Neural crest cell (in vitro differentiated cells): ENCODE measurements around the gene BRD1. TPM values are rescaled to one million over a fixed set of nuclear protein-coding genes. Genes with fewer than 3 reads are reported as not detected.

ENCODE experiments used
- DNase-seq: peaks from one replicate; pipeline ENCODE4 v3.0.0; 2021; ENCODE audit warnings: low read depth, mixed read lengths, low spot score
- H3K27ac Mint-ChIP-seq: one replicate; pipeline ENCODE4 v1.8.0; 2021; ENCODE audit warnings: mild to moderate bottlenecking, mixed read lengths; ENCODE audit not compliant: unreplicated experiment
- H3K27me3 Mint-ChIP-seq: 2 replicates; pipeline ENCODE4 v1.8.0; 2021; ENCODE audit warnings: low read depth, mild to moderate bottlenecking, mixed read lengths
- H3K36me3 Mint-ChIP-seq: 2 replicates; pipeline ENCODE4 v1.8.0; 2021; ENCODE audit warnings: low read depth, mild to moderate bottlenecking, mixed read lengths
- H3K4me1 Mint-ChIP-seq: 2 replicates; pipeline ENCODE4 v1.8.0; 2021; ENCODE audit warnings: mixed read lengths
- H3K4me3 Mint-ChIP-seq: one replicate; pipeline ENCODE4 v1.8.0; 2021; ENCODE audit warnings: mild to moderate bottlenecking, mixed read lengths
- H3K9me3 Mint-ChIP-seq: 2 replicates; pipeline ENCODE4 v1.8.0; 2021; ENCODE audit warnings: mixed read lengths
- total RNA-seq: library from RNA; stranded (reverse); gene quantifications from 2 replicates; pipeline ENCODE4 v1.2.1, GENCODE V29; 2021
- TF ChIP-seq, protein P1 (sequence below): fragments of 200-600 bp; sonication (generic); conservative IDR thresholded peaks from 2 replicates; pipeline ENCODE4 v1.5.0; 2021; ENCODE audit warnings: antibody characterized with exemption, mild to moderate bottlenecking

BRD1 gene
- total RNA-seq, 1 donor from 2014 or later = 59.1 TPM

DNA sequence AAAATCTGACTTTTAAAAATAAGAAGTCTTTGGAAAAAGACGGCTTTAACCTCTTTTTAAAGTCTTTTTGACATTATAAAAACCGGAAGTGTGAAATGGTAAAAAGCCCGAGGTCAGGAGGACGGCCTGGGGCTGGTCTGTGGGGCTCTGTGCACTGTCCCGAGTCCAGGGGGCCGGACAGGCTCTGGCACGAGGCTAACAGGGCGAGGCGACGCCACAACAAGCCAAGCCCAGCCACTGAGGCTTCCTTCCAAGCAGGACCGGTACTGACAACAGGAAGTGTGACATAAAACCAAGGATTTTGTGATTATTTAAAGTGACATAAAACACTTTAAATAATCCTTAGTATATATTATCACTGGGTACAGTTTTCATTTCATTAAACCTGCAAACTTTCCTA, 39.2 kb downstream of the BRD1 start:
- DNase-seq = no peak
- Mint-ChIP-seq H3K4me1 (peaks cover 26% of the 10 kb centered on the region), H3K27me3 (no peaks in the 10 kb centered on the region), H3K36me3 (peaks cover 10% of the 10 kb centered on the region), H3K27ac (no peak overlapping the region), H3K9me3 (no peaks in the 10 kb centered on the region), H3K4me3 (no peak overlapping the region)
- TF ChIP-seq, protein P1, sequence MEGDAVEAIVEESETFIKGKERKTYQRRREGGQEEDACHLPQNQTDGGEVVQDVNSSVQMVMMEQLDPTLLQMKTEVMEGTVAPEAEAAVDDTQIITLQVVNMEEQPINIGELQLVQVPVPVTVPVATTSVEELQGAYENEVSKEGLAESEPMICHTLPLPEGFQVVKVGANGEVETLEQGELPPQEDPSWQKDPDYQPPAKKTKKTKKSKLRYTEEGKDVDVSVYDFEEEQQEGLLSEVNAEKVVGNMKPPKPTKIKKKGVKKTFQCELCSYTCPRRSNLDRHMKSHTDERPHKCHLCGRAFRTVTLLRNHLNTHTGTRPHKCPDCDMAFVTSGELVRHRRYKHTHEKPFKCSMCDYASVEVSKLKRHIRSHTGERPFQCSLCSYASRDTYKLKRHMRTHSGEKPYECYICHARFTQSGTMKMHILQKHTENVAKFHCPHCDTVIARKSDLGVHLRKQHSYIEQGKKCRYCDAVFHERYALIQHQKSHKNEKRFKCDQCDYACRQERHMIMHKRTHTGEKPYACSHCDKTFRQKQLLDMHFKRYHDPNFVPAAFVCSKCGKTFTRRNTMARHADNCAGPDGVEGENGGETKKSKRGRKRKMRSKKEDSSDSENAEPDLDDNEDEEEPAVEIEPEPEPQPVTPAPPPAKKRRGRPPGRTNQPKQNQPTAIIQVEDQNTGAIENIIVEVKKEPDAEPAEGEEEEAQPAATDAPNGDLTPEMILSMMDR = no peak

DNA sequence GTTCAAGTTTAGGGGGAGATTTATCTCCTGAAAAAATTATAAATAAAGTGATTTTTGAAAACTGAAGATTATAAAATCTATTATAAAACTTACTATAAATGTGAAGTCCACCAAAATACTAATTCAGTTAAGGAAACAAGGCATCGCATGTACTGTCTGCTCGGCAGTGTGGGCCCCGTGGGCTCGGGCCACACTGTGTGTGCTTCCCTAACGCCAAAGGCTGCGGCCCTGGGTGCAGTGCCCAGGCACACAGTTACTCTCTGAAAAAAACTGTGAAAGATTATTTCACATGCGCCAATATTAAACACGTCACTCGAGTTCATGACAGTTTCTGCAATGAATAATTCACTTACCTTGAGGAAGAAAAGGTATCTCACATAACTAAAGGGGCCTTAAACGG, 39.8 kb downstream of the BRD1 start:
- no peak for DNase-seq
- Mint-ChIP-seq H3K27me3 (no peaks in the 10 kb centered on the region), H3K4me1 (peaks cover 26% of the 10 kb centered on the region), H3K36me3 (peaks cover 5% of the 10 kb centered on the region), H3K4me3 (no peak overlapping the region), H3K9me3 (no peaks in the 10 kb centered on the region), H3K27ac (no peak overlapping the region)
- TF ChIP-seq, protein P1 = no peak

DNA sequence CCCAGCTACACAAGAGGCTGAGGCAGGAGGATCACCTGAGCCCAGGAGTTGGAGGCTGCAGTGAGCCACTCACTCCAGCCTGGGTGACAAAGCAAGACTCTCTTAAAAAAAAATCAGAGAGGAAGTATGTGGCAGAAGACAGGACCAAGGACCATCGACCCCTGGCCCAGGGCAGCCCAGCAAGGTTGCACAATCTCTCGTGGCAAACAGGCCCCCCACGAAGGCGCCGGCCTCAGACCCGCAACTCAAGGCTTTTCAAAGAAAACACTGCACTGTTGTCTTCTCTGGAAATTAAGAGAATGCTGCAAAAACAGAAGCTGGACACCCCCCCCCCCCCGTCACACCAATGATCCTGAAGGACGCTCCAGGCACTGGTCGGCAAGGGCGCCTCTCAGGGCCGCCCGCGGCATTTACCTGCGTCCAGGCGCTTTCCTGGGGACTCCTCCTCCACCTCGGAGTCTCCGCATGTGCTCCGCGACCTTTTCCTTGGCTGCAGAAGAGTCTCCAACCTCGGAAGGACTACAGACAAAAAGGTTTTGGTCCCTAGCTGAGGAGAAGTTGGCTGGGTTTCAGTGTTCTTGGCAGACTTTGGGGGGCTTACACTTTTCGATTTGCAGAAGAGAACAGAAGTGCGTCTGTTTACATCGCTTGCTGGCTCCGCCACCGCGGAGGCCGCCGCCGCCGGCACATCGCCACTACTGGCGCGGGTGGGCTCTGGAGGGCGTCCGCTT, 40.5 kb downstream of the BRD1 start:
- TF ChIP-seq, protein P1 = no peak
- Mint-ChIP-seq H3K36me3 (peaks cover 5% of the 10 kb centered on the region), H3K4me3 (no peak overlapping the region), H3K4me1 (peaks cover 26% of the 10 kb centered on the region), H3K27ac (no peak overlapping the region), H3K27me3 (no peaks in the 10 kb centered on the region), H3K9me3 (no peaks in the 10 kb centered on the region)
- DNase-seq = no peak

DNA sequence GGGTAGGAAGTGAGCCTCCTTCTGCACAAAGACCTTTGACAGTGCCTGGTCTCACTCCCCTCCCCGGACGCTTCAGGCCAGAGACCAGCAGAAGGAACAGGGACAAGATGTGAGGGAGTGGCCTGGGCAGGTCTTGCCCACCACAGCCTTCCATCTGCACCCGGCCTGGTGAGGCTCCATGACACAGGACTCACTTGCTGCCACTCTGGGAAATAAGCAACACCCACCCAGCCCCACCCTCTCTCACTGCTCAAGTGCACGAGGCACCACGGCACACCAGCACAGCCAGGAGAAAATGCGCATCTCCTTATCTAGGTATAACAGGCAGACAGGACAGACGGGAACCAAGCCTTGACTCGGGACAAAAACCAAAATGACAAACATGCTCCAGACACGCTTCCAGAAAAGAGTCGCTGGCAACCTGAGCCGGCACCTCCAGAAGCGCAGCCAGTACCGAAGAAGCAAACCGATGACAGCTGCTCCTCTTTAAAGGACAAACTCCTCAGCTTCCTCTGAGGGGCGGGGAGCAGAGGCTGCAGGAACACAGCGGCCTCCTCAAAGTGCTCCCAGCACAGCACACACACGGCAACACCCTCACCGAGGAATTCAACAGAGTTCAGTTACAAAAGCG, 41.7 kb downstream of the BRD1 start:
- no peaks in the 10 kb centered on the region for H3K27me3 Mint-ChIP-seq
- no peak overlapping the region for H3K27ac Mint-ChIP-seq
- no peak for DNase-seq

DNA sequence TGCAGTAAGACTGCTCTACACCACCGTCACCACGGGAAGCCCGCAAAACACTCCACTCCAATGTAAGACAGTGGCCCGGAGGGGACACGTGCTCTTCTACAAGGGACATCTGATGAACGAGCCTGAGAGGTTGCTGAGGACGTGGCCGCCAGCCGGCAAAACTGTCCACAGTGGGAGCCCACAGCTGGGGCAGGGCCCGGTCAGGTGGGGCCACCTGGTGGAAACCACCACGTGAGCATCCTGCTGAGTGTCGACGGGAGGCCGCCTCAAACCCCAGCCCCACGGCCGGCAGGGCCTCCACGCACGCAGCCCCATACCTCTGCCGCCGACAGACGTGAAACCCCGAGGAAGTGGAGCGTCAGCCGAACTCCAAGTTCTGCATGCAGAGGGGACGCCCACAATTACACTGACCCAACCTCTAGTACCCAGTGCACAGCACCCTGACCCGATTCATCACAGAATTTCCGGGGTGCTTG, 42.6 kb downstream of the BRD1 start:
- H3K27ac Mint-ChIP-seq = no peak overlapping the region
- no peak for DNase-seq

More for the DNA sequence above, 41.7 kb downstream of the BRD1 start:
- Mint-ChIP-seq H3K4me3 (no peak overlapping the region), H3K36me3 (peaks cover 5% of the 10 kb centered on the region), H3K4me1 (peaks cover 26% of the 10 kb centered on the region), H3K9me3 (no peaks in the 10 kb centered on the region)
- TF ChIP-seq, protein P1 = no peak

More for the DNA sequence above, 42.6 kb downstream of the BRD1 start:
- H3K4me3 Mint-ChIP-seq = no peak overlapping the region
- peaks cover 5% of the 10 kb centered on the region for H3K36me3 Mint-ChIP-seq
- TF ChIP-seq, protein P1 = no peak
- no peaks in the 10 kb centered on the region for H3K9me3 Mint-ChIP-seq
- H3K4me1 Mint-ChIP-seq = peaks cover 19% of the 10 kb centered on the region
- no peaks in the 10 kb centered on the region for H3K27me3 Mint-ChIP-seq
